Neural cell (in vitro differentiated cells): ENCODE measurements around the gene ZDHHC17. TPM values are rescaled to one million over a fixed set of nuclear protein-coding genes. Genes with fewer than 3 reads are reported as not detected.

Source experiments
- H2AFZ ChIP-seq: fragments of 200-600, 300-800 bp; sonication (generic), shearing (Covaris generic); 2 replicates; pipeline ENCODE4 v1.6.0; 2014; ENCODE audit warnings: low read depth, mild to moderate bottlenecking, antibody characterized with exemption, low read length, moderate library complexity
- H3F3A ChIP-seq: fragments of 200-600 bp; shearing (Covaris generic); 2 replicates; pipeline ENCODE4 v1.6.1; 2016; ENCODE audit warnings: mild to moderate bottlenecking, moderate library complexity, mixed read lengths, antibody characterized with exemption, low read length; ENCODE audit not compliant: insufficient read depth, poor library complexity, severe bottlenecking
- H3K27ac ChIP-seq: fragments of 200-600, 300-800 bp; sonication (generic), shearing (Covaris generic); 2 replicates; pipeline ENCODE4 v1.5.1; 2014; ENCODE audit warnings: mild to moderate bottlenecking, low read length, moderate library complexity
- H3K27me3 ChIP-seq: fragments of 300-800, 200-600 bp; sonication (generic), shearing (Covaris generic); 2 replicates; pipeline ENCODE4 v1.6.0; 2014; ENCODE audit warnings: mild to moderate bottlenecking, low read depth, low read length, moderate library complexity; ENCODE audit not compliant: insufficient read depth
- H3K36me3 ChIP-seq: fragments of 300-800, 200-600 bp; sonication (generic), shearing (Covaris generic); 2 replicates; pipeline ENCODE4 v1.5.1; 2014; ENCODE audit warnings: mild to moderate bottlenecking, antibody characterized with exemption, low read length, moderate library complexity; ENCODE audit not compliant: insufficient read depth
- H3K4me2 ChIP-seq: fragments of 300-800, 200-600 bp; sonication (generic), shearing (Covaris generic); 2 replicates; pipeline ENCODE4 v1.6.0; 2014; ENCODE audit warnings: mild to moderate bottlenecking, low read length
- H3K4me3 ChIP-seq: fragments of 300-800, 200-600 bp; sonication (generic), shearing (Covaris generic); 2 replicates; pipeline ENCODE4 v1.5.1; 2014; ENCODE audit warnings: mild to moderate bottlenecking, low read length, moderate library complexity
- H3K79me2 ChIP-seq: fragments of 200-600 bp; shearing (Covaris generic); replicated peaks from 2 replicates; pipeline ENCODE4 v1.6.0; 2014; ENCODE audit warnings: mild to moderate bottlenecking, low read length, moderate library complexity; ENCODE audit not compliant: insufficient read depth
- H3K9ac ChIP-seq: fragments of 300-800, 200-600 bp; sonication (generic), shearing (Covaris generic); 2 replicates; pipeline ENCODE4 v1.6.1; 2016; ENCODE audit warnings: mild to moderate bottlenecking, low read length, mixed read lengths
- H3K9me2 ChIP-seq: fragments of 200-600 bp; shearing (Covaris generic); 2 replicates; pipeline ENCODE4 v1.6.1; 2016; ENCODE audit warnings: mild to moderate bottlenecking, low read length, mixed read lengths; ENCODE audit not compliant: insufficient read depth
- H3K9me3 ChIP-seq: fragments of 200-600, 300-800 bp; sonication (generic), shearing (Covaris generic); 2 replicates; pipeline ENCODE4 v1.6.1; 2016; ENCODE audit warnings: mild to moderate bottlenecking, mixed run types, low read length, moderate library complexity, mixed read lengths
- H4K20me1 ChIP-seq: fragments of 200-600 bp; shearing (Covaris generic); 2 replicates; pipeline ENCODE4 v1.6.1; 2016; ENCODE audit warnings: mild to moderate bottlenecking, mixed run types; ENCODE audit not compliant: insufficient read depth
- EP300 ChIP-seq: fragments of 450-650 bp; conservative IDR thresholded peaks from 2 replicates; pipeline ENCODE4 v1.6.1; 2014; ENCODE audit warnings: antibody characterized with exemption, mild to moderate bottlenecking, moderate library complexity; ENCODE audit not compliant: poor library complexity, severe bottlenecking
- EZH2 ChIP-seq: fragments of 200-600, 300-800 bp; shearing (Covaris generic), sonication (generic); IDR thresholded peaks from 2 replicates; pipeline ENCODE4 v1.6.1; 2014; ENCODE audit warnings: antibody characterized with exemption, low read length, borderline replicate concordance, mild to moderate bottlenecking; ENCODE audit not compliant: insufficient read depth, poor library complexity, severe bottlenecking
- MXI1 ChIP-seq: fragments of 450-650 bp; conservative IDR thresholded peaks from 2 replicates; pipeline ENCODE4 v1.6.1; 2014; ENCODE audit warnings: antibody characterized with exemption, mild to moderate bottlenecking; ENCODE audit not compliant: poor library complexity, severe bottlenecking
- POLR2AphosphoS5 ChIP-seq: IDR thresholded peaks from 2 replicates; pipeline ENCODE4 v1.6.1; 2012
- RAD21 ChIP-seq: fragments of 450-650 bp; conservative IDR thresholded peaks from 2 replicates; pipeline ENCODE4 v1.6.1; 2014; ENCODE audit warnings: antibody characterized with exemption, mild to moderate bottlenecking, moderate library complexity
- REST ChIP-seq: IDR thresholded peaks from 2 replicates; pipeline ENCODE4 v1.6.1; 2012; ENCODE audit warnings: borderline replicate concordance
- SMC3 ChIP-seq: fragments of 450-650 bp; conservative IDR thresholded peaks from 2 replicates; pipeline ENCODE4 v1.6.1; 2014; ENCODE audit warnings: antibody characterized with exemption, mild to moderate bottlenecking, moderate library complexity; ENCODE audit not compliant: poor library complexity
- TAF1 ChIP-seq: IDR thresholded peaks from 2 replicates; pipeline ENCODE4 v1.6.1; 2012; ENCODE audit warnings: low read depth
- polyA plus RNA-seq: library from polyadenylated mRNA; depleted of rRNA; stranded (reverse); fragments of >200 nt; gene quantifications from 2 replicates; pipeline ENCODE4 v1.2.3, GENCODE V29; 2014
- TF ChIP-seq, protein P1 (sequence below): fragments of 450-650 bp; IDR thresholded peaks from 2 replicates; pipeline ENCODE4 v1.5.1; 2014; ENCODE audit warnings: antibody characterized with exemption, mild to moderate bottlenecking, moderate library complexity; ENCODE audit not compliant: poor library complexity, severe bottlenecking

The ZDHHC17 gene
- polyA plus RNA-seq, 1 donor from 2014 or later, result 217 TPM

DNA sequence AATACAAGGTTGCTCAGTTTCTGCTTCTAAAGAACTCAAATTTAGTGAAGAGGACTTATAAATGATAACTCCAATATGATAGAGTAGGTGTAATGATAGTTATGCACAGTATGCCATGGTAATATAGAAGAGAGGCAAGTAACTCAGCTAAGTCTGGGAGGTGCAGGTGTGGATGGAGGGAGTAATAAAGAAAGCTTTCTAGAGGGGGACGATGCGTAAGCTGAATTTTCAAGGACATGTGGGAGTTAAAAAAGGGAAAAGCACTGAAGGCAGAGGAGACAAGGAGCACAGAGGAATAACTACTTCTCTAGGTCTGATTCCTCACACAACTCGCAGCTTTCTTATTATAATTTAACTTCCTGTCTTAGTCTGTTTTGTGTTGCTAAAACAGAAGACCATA lies 49.1 kb upstream of the ZDHHC17 start:
- no peaks in the 10 kb centered on the region for H3K27me3 ChIP-seq
- no peaks in the 10 kb centered on the region for H3K9me2 ChIP-seq
- H3K9me3 ChIP-seq, result no peaks in the 10 kb centered on the region
- no peak overlapping the region for H3K4me2 ChIP-seq
- H3K36me3 ChIP-seq, result no peaks in the 10 kb centered on the region
- H4K20me1 ChIP-seq, result no peaks in the 10 kb centered on the region
- TF ChIP-seq RAD21 (no peak), MXI1 (no peak), TAF1 (no peak), EZH2 (no peak), SMC3 (no peak), POLR2AphosphoS5 (no peak), REST (no peak), EP300 (no peak)
- TF ChIP-seq, protein P1, sequence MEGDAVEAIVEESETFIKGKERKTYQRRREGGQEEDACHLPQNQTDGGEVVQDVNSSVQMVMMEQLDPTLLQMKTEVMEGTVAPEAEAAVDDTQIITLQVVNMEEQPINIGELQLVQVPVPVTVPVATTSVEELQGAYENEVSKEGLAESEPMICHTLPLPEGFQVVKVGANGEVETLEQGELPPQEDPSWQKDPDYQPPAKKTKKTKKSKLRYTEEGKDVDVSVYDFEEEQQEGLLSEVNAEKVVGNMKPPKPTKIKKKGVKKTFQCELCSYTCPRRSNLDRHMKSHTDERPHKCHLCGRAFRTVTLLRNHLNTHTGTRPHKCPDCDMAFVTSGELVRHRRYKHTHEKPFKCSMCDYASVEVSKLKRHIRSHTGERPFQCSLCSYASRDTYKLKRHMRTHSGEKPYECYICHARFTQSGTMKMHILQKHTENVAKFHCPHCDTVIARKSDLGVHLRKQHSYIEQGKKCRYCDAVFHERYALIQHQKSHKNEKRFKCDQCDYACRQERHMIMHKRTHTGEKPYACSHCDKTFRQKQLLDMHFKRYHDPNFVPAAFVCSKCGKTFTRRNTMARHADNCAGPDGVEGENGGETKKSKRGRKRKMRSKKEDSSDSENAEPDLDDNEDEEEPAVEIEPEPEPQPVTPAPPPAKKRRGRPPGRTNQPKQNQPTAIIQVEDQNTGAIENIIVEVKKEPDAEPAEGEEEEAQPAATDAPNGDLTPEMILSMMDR, result no peak
- H2AFZ ChIP-seq, result no peak overlapping the region
- H3F3A ChIP-seq, result no peaks in the 10 kb centered on the region
- H3K9ac ChIP-seq, result no peak overlapping the region
- H3K4me3 ChIP-seq, result no peak overlapping the region
- no peaks in the 10 kb centered on the region for H3K79me2 ChIP-seq
- H3K27ac ChIP-seq, result no peak overlapping the region

GRCh38 chr12:76715332-76715731 lies 48.6 kb upstream of the ZDHHC17 start:
- H2AFZ ChIP-seq, result no peak overlapping the region
- H3F3A ChIP-seq, result no peaks in the 10 kb centered on the region
- no peaks in the 10 kb centered on the region for H3K27me3 ChIP-seq
- no peak overlapping the region for H3K4me2 ChIP-seq
- no peak overlapping the region for H3K27ac ChIP-seq
- H3K9ac ChIP-seq, result no peak overlapping the region
- no peaks in the 10 kb centered on the region for H4K20me1 ChIP-seq
- TF ChIP-seq TAF1 (no peak), POLR2AphosphoS5 (no peak), RAD21 (no peak), EZH2 (no peak), REST (no peak), SMC3 (no peak), EP300 (no peak), MXI1 (no peak)
- TF ChIP-seq, protein P1, result no peak
- H3K9me3 ChIP-seq, result no peaks in the 10 kb centered on the region
- H3K36me3 ChIP-seq, result no peaks in the 10 kb centered on the region
- no peaks in the 10 kb centered on the region for H3K79me2 ChIP-seq
- no peaks in the 10 kb centered on the region for H3K9me2 ChIP-seq
- no peak overlapping the region for H3K4me3 ChIP-seq
